Pancreas (tissue), 10 donors: Measurements from ENCODE around the gene TMEM151B. TPM values are rescaled to one million over a fixed set of nuclear protein-coding genes. Genes with fewer than 3 reads are reported as not detected.
"Not testable (repeated sequence)": the region's sequence is repeated elsewhere in the genome, so short reads cannot be mapped to it uniquely, and the experiment has no call there.

Experiments used
- ATAC-seq, 4 donors: fragments of 200-7000 bp; cut with Tn5 transposase; one replicate each; pipeline versions ENCODE4 v1.8.0 to v1.9.1; 2020; ENCODE audit warnings: mild to moderate bottlenecking in 4 of 4, moderate library complexity in 4 of 4
- DNase-seq, 6 donors: peaks; one replicate each; pipeline ENCODE4 v3.0.0-alpha.2; 2020
- FAIRE-seq: peaks from 2 replicates; lab custom pipeline; 2012; peaks lifted over from hg19 to GRCh38; lab: Jason Lieb, UNC
- H3K27ac ChIP-seq, 4 donors: fragments of 200-600 bp; sonication (generic); 1 replicate in 3 of 4; 2 replicates in 1 of 4; pipeline versions ENCODE4 v1.5.0 to v1.8.0; 2020
- H3K27me3 ChIP-seq, 4 donors: fragments of 200-600 bp; one replicate each; pipeline ENCODE4 v1.8.0; 2021
- H3K36me3 ChIP-seq, 3 donors: fragments of 200-600 bp; sonication (generic) in 1 of 3; one replicate each; pipeline versions ENCODE4 v1.5.0 to v1.8.0; 2020 to 2021
- H3K4me1 ChIP-seq, 3 donors: fragments of 200-600 bp; one replicate each; pipeline ENCODE4 v1.8.0; 2021
- H3K4me3 ChIP-seq, 4 donors: fragments of 200-600 bp; sonication (generic) in 2 of 4; one replicate each; pipeline versions ENCODE4 v1.5.0 to v1.8.0; 2020 to 2021
- H3K9me3 ChIP-seq, 4 donors: fragments of 200-600 bp; one replicate each; pipeline ENCODE4 v1.8.0; 2021
- CTCF ChIP-seq, 4 donors: fragments of 200-600 bp; sonication (generic) in 3 of 4; IDR thresholded peaks; one replicate each; pipeline versions ENCODE4 v1.5.0 to v1.8.0; 2021; ENCODE audit warnings: antibody characterized with exemption in 4 of 4
- WGBS, 2 donors: extraction: QIAGEN DNeasy Blood & Tissue Kit; methylation state at CpG; one replicate each; pipeline ENCODE4 v1.1.7; 2013; 5-methylcytosine and 5-hydroxymethylcytosine counted together
- intact Hi-C, 3 donors: fragments of 100-400 bp; cut with DNase I; formaldehyde crosslinking; loops; one replicate each; pipeline versions ENCODE4 v1.11.1 to v1.14.2; 2022
- polyA plus RNA-seq, 2 donors: library from polyadenylated mRNA; stranded (reverse); fragments of 200-250 nt; gene quantifications; one replicate each; pipeline ENCODE4 v1.2.3, GENCODE V29; 2013
- total RNA-seq, 6 donors: library from RNA; stranded (reverse); fragmentation: NEBNext Ultra II Directional in 4 of 6; extraction: Animal tissue kit (Norgen Biotek cat#: 25700) in 4 of 6; gene quantifications; one replicate each; pipeline versions ENCODE4 v1.2.1 to v1.2.4, GENCODE V29; 2021 to 2023
- donor health status: healthy with polysubstance abuse.
- donor health status: DM: no; HTN: no; CAD: no; lungs with moderate emphysema.
- donor health status: DM: no; HTN: no; CAD: no.
- donor health status: control.
- donor health status: control.
- donor health status: Bipolar disorder and iron deficiency.
- donor health status: DM: yes; HTN: yes; CAD: no.
- donor health status: DM: no; HTN: no; CAD: no.
- donor health status: DM: no; HTN: no; CAD: no.
- donor health status: DM: yes; HTN: yes; CAD: no.

TMEM151B gene
- total and polyA plus RNA-seq, 8 donors, result 0.06 to 0.65 (median 0.12) TPM; not detected in 2

GRCh38 chr6:44327760-44328159 lies 57.5 kb downstream of the TMEM151B start:
- WGBS, 2 donors, result 39 to 83% methylated on average over 2 of the region's 2 CpGs
- no peak for TF ChIP-seq CTCF (IDR thresholded peaks at IDR 0.05)
- intact Hi-C loops, result no loop called here
- H3K4me1 ChIP-seq, result no peaks in the 10 kb centered on the region
- H3K9me3 ChIP-seq, result no peaks in the 10 kb centered on the region
- FAIRE-seq, result no peak
- H3K27ac ChIP-seq, result no peak overlapping the region
- H3K36me3 ChIP-seq, result no peaks in the 10 kb centered on the region
- no peak overlapping the region for H3K4me3 ChIP-seq
- ATAC-seq, result no peak
- H3K27me3 ChIP-seq, result peaks cover 0 to 5% (median 0%) of the 10 kb centered on the region in 4 donors
- no peak for DNase-seq

- FAIRE-seq, H3K4me3 ChIP-seq, H3K36me3 ChIP-seq, H3K4me1 ChIP-seq, ATAC-seq, intact Hi-C loops, H3K9me3 ChIP-seq, DNase-seq, H3K27me3 ChIP-seq, H3K27ac ChIP-seq: not testable (repeated sequence)
- WGBS, 2 donors, result 20% methylated on average over 7 of the region's 9 CpGs
Observed at GRCh38 chr6:44328203-44328602, 58.0 kb downstream of the TMEM151B start.

- H3K9me3 ChIP-seq, result no peaks in the 10 kb centered on the region
- H3K27me3 ChIP-seq, result peaks cover 0 to 5% (median 0%) of the 10 kb centered on the region in 4 donors
- no peak overlapping the region for H3K27ac ChIP-seq
- ATAC-seq, result no peak
- no peak for FAIRE-seq
- H3K36me3 ChIP-seq, result no peaks in the 10 kb centered on the region
- DNase-seq, result no peak
- intact Hi-C loops, result loop anchor here in 2 of 3 donors (5.0 to 10.0 kb wide), 2 partner anchors 63 to 155 kb away; partner anchors contain the start of gene NFKBIE (in 1 of the 2)
- no peak overlapping the region for H3K4me3 ChIP-seq
- WGBS, 2 donors, result 48 to 55% methylated on average over 5 of the region's 5 CpGs
- H3K4me1 ChIP-seq, result no peaks in the 10 kb centered on the region
- TF ChIP-seq CTCF (IDR thresholded peaks at IDR 0.05), result no peak
Observed at GRCh38 chr6:44329858-44330257, 59.6 kb downstream of the TMEM151B start.

- H3K27ac ChIP-seq, result no peak overlapping the region
- H3K9me3 ChIP-seq, result no peaks in the 10 kb centered on the region
- no peak for ATAC-seq
- FAIRE-seq, result no peak
- H3K4me1 ChIP-seq, result no peaks in the 10 kb centered on the region
- WGBS, 2 donors, result 53 to 56% methylated on average over 7 of the region's 7 CpGs
- TF ChIP-seq CTCF (IDR thresholded peaks at IDR 0.05), result no peak
- intact Hi-C loops, result loop anchor here in 2 of 3 donors (5.0 to 10.0 kb wide), 2 partner anchors 65 to 158 kb away; partner anchors contain the start of gene NFKBIE (in 1 of the 2)
- H3K36me3 ChIP-seq, result no peaks in the 10 kb centered on the region
- peaks cover 0 to 5% (median 0%) of the 10 kb centered on the region in 4 donors for H3K27me3 ChIP-seq
- no peak overlapping the region for H3K4me3 ChIP-seq
- DNase-seq, result no peak
Observed at GRCh38 chr6:44332585-44332984, 62.3 kb downstream of the TMEM151B start.

- Histone ChIP-seq H3K27ac (no peak overlapping the region), H3K4me3 (no peak overlapping the region), H3K27me3 (peaks cover 0 to 5% (median 0%) of the 10 kb centered on the region in 4 donors), H3K9me3 (no peaks in the 10 kb centered on the region), H3K4me1 (no peaks in the 10 kb centered on the region), H3K36me3 (no peaks in the 10 kb centered on the region)
- DNase-seq (no peak), ATAC-seq (peak in 1 of 4 donors; percentile 65), FAIRE-seq (no peak)
- 58 to 71% methylated on average over 11 of the region's 11 CpGs for WGBS, 2 donors
- intact Hi-C loops, result loop anchor here in 2 of 3 donors (5.0 to 10.0 kb wide), 2 partner anchors 66 to 159 kb away; partner anchors contain the start of gene NFKBIE (in 1 of the 2)
- no peak for TF ChIP-seq CTCF (IDR thresholded peaks at IDR 0.05)
Observed at GRCh38 chr6:44333273-44333919, 63.1 kb downstream of the TMEM151B start.
